GM12892 (cell line): ENCODE results near the gene ATG101.

Source experiments
- DNase-seq: peaks from one replicate; pipeline ENCODE4 v3.0.0; 2011; ENCODE audit not compliant: insufficient read length
- FAIRE-seq: peaks from 2 replicates; lab custom pipeline; 2011; peaks lifted over from hg19 to GRCh38; lab: Jason Lieb, UNC
- POLR2A ChIP-seq: IDR thresholded peaks from 2 replicates; pipeline ENCODE4 v1.6.1; 2011; ENCODE audit warnings: low read depth, low read length, control low read depth
- POLR2AphosphoS5 ChIP-seq: IDR thresholded peaks from 2 replicates; pipeline ENCODE4 v1.6.1; 2011; ENCODE audit warnings: low read depth, low read length, control low read depth
- TAF1 ChIP-seq: IDR thresholded peaks from 2 replicates; pipeline ENCODE4 v1.6.1; 2011; ENCODE audit warnings: low read depth, mild to moderate bottlenecking, control low read depth, low read length, borderline replicate concordance

ATG101 gene

DNA sequence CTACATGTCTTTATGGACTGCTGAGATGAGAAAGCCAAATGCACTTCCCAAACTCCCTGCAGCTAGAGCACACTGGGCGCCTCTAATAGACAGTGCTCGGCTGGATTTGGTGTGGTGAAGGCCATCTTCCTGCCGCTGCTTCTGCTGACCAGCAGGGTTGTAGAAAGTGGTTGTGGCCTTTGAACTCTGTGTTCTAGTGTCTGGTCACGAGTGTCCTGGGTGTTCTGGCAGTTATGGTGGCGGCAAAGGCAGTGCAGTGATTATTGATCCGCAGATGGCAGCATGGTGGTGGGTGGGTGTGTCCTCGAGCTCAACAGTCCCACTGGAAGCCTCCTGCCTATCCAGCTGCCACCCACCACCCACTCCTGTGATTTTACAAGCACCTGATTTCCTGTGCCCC lies 53.1 kb downstream of the ATG101 start:
- DNase-seq (no peak), FAIRE-seq (no peak)
- TF ChIP-seq POLR2AphosphoS5 (no peak), TAF1 (no peak)

GRCh38 chr12:52123487-52124186 lies 53.9 kb downstream of the ATG101 start:
- no peak for FAIRE-seq

DNA sequence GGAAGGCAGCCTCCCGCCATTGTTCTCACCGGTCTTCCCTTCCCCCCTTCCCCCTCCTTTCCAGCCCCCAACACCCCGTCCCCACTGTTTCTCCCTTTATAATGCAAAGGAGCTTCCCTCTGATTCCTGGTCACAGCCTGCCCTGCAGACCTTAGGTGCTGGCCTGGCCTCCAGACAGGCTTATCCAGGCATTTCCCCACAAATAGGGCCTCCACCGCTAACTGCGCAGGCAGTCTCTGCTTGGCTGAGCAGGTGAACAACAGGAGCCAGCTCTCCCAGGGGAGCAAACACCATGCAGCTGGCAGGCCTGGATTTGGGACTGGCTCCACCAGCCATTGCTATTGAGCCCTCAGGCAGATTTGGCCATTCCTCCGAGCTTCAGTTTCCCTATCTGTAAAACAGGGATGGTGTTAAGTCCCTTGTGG lies 55.7 kb downstream of the ATG101 start:
- DNase-seq, result no peak
- FAIRE-seq, result no peak
- no peak for TF ChIP-seq POLR2A
- TF ChIP-seq TAF1, result no peak
- TF ChIP-seq POLR2AphosphoS5, result no peak

More at GRCh38 chr12:52123487-52124186, 53.9 kb downstream of the ATG101 start:
- TF ChIP-seq TAF1 (no peak), POLR2A (no peak)
- DNase-seq, result peak; percentile 34

GRCh38 chr12:52126050-52126604 lies 56.3 kb downstream of the ATG101 start:
- FAIRE-seq (no peak), DNase-seq (peak; percentile 3)
- TF ChIP-seq TAF1 (no peak), POLR2A (no peak), POLR2AphosphoS5 (no peak)
